ENCODE measurements around the gene CNPY3. TPM values are rescaled to one million over a fixed set of nuclear protein-coding genes. Genes with fewer than 3 reads are reported as not detected.

Gene CNPY3
- total and polyA plus RNA-seq, 2 of the 13 experiments (the other 11 are each of a cell fraction or from before 2014, with no cell fraction given) = 42.3 to 60.2 TPM

DNA sequence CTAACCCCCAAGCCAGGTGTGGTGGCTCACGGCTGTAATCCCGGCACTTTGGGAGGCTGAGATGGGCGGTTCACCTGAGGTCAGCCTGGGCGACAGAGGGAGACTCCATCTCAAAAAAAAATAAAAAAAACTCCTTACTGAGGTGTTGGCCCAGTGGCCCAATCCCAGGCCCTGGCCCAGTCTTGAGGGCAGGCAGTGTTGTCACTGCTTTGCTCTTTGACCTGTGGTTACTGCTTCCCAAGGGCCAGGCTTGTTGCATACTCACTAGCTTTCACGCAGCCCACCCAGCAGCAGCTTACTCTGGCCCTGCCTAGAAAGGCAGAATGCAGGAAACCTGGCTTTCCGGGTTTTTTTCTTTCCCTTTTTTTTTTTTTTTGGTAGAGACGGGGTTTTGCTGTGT, 13.2 kb downstream of the CNPY3 start (continued):
- TF ChIP-seq THRA (CRISPR knock-in tag; IDR thresholded peaks at IDR 0.05; ENCODE audit: borderline replicate concordance) (peak; percentile 67; the same call in 1 of the 2 replicates), ETV6 (CRISPR knock-in tag; conservative IDR thresholded peaks at IDR 0.05) (0 out of 2 replicates have a peak, but pooled peaks have one; percentile 6), SOX6 (IDR thresholded peaks at IDR 0.05) (no peak), SOX6 (CRISPR knock-in tag; IDR thresholded peaks at IDR 0.05) (0 out of 2 replicates have a peak, but pooled peaks have one; percentile 25), POLR2AphosphoS5 (IDR thresholded peaks at IDR 0.05; ENCODE audit: low read depth, low read length) (peak; percentile 45; the same call in 1 of the 2 replicates), MTA1 (CRISPR knock-in tag; IDR thresholded peaks at IDR 0.05; ENCODE audit: borderline replicate concordance) (peak; percentile 31; the same call in 1 of the 2 replicates), CBFB (CRISPR knock-in tag; IDR thresholded peaks at IDR 0.05) (peak; percentile 35; the same call in 1 of the 2 replicates), GATAD2A (CRISPR knock-in tag; IDR thresholded peaks at IDR 0.05) (peak; percentile 34; the same call in 1 of the 2 replicates), ZNF264 (CRISPR knock-in tag; IDR thresholded peaks at IDR 0.05) (0 out of 2 replicates have a peak, but pooled peaks have one; percentile 29), ZNF501 (CRISPR knock-in tag; IDR thresholded peaks at IDR 0.05) (peak; percentile 31; the same call in 1 of the 2 replicates), LCORL (IDR thresholded peaks at IDR 0.05) (no peak), LCORL (CRISPR knock-in tag; IDR thresholded peaks at IDR 0.05) (peak; percentile 19; the same call in 1 of the 2 replicates), TBX2 (CRISPR knock-in tag; IDR thresholded peaks at IDR 0.05; ENCODE audit: borderline replicate concordance) (0 out of 2 replicates have a peak, but pooled peaks have one; percentile 46)
- TF ChIP-seq, protein P1, sequence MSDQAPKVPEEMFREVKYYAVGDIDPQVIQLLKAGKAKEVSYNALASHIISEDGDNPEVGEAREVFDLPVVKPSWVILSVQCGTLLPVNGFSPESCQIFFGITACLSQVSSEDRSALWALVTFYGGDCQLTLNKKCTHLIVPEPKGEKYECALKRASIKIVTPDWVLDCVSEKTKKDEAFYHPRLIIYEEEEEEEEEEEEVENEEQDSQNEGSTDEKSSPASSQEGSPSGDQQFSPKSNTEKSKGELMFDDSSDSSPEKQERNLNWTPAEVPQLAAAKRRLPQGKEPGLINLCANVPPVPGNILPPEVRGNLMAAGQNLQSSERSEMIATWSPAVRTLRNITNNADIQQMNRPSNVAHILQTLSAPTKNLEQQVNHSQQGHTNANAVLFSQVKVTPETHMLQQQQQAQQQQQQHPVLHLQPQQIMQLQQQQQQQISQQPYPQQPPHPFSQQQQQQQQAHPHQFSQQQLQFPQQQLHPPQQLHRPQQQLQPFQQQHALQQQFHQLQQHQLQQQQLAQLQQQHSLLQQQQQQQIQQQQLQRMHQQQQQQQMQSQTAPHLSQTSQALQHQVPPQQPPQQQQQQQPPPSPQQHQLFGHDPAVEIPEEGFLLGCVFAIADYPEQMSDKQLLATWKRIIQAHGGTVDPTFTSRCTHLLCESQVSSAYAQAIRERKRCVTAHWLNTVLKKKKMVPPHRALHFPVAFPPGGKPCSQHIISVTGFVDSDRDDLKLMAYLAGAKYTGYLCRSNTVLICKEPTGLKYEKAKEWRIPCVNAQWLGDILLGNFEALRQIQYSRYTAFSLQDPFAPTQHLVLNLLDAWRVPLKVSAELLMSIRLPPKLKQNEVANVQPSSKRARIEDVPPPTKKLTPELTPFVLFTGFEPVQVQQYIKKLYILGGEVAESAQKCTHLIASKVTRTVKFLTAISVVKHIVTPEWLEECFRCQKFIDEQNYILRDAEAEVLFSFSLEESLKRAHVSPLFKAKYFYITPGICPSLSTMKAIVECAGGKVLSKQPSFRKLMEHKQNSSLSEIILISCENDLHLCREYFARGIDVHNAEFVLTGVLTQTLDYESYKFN (CRISPR knock-in tag; conservative IDR thresholded peaks at IDR 0.05) = peak; percentile 57
- TF ChIP-seq, protein P2, sequence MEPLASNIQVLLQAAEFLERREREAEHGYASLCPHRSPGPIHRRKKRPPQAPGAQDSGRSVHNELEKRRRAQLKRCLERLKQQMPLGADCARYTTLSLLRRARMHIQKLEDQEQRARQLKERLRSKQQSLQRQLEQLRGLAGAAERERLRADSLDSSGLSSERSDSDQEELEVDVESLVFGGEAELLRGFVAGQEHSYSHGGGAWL (CRISPR knock-in tag; IDR thresholded peaks at IDR 0.05) = 0 out of 2 replicates have a peak, but pooled peaks have one; percentile 26
- TF ChIP-seq, protein P3, sequence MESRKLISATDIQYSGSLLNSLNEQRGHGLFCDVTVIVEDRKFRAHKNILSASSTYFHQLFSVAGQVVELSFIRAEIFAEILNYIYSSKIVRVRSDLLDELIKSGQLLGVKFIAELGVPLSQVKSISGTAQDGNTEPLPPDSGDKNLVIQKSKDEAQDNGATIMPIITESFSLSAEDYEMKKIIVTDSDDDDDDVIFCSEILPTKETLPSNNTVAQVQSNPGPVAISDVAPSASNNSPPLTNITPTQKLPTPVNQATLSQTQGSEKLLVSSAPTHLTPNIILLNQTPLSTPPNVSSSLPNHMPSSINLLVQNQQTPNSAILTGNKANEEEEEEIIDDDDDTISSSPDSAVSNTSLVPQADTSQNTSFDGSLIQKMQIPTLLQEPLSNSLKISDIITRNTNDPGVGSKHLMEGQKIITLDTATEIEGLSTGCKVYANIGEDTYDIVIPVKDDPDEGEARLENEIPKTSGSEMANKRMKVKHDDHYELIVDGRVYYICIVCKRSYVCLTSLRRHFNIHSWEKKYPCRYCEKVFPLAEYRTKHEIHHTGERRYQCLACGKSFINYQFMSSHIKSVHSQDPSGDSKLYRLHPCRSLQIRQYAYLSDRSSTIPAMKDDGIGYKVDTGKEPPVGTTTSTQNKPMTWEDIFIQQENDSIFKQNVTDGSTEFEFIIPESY (CRISPR knock-in tag; IDR thresholded peaks at IDR 0.05) = no peak
- TF ChIP-seq, protein P4, sequence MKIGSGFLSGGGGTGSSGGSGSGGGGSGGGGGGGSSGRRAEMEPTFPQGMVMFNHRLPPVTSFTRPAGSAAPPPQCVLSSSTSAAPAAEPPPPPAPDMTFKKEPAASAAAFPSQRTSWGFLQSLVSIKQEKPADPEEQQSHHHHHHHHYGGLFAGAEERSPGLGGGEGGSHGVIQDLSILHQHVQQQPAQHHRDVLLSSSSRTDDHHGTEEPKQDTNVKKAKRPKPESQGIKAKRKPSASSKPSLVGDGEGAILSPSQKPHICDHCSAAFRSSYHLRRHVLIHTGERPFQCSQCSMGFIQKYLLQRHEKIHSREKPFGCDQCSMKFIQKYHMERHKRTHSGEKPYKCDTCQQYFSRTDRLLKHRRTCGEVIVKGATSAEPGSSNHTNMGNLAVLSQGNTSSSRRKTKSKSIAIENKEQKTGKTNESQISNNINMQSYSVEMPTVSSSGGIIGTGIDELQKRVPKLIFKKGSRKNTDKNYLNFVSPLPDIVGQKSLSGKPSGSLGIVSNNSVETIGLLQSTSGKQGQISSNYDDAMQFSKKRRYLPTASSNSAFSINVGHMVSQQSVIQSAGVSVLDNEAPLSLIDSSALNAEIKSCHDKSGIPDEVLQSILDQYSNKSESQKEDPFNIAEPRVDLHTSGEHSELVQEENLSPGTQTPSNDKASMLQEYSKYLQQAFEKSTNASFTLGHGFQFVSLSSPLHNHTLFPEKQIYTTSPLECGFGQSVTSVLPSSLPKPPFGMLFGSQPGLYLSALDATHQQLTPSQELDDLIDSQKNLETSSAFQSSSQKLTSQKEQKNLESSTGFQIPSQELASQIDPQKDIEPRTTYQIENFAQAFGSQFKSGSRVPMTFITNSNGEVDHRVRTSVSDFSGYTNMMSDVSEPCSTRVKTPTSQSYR (CRISPR knock-in tag; IDR thresholded peaks at IDR 0.05; ENCODE audit: borderline replicate concordance) = no peak
